GM12878 (cell line): Measurements from ENCODE around the gene KRTAP10-7. TPM values are rescaled to one million over a fixed set of nuclear protein-coding genes. Genes with fewer than 3 reads are reported as not detected.

Experiments used
- ATAC-seq: fragments of 200-7000 bp; cut with Tn5 transposase; 3 replicates; pipeline ENCODE4 v1.9.1; 2020; ENCODE audit warnings: mild to moderate bottlenecking, moderate library complexity
- BruUV-seq: library from RNA; stranded (reverse); fragments of 400-500 nt; replicated peaks from 2 replicates; lab custom pipeline; 2021; lab: Mats Ljungman, UMichigan
- CTCF ChIA-PET: fragments of 300-600 bp; sonication (Branson Sonifier 250); formaldehyde crosslinking; extraction: SDS; loops from one replicate; lab custom pipeline; 2021; ENCODE audit warnings: inconsistent platforms; lab: Yijun Ruan, JAX
- POLR2A ChIA-PET: fragments of 350-600 bp; formaldehyde crosslinking; extraction: SDS; loops from one replicate; lab custom pipeline; 2021; ENCODE audit warnings: inconsistent platforms; lab: Charles Lee
- RAD21 ChIA-PET: fragments of 300-600 bp; sonication (Branson Sonifier 250); formaldehyde crosslinking; loops from one replicate; lab custom pipeline; 2023; ENCODE audit warnings: antibody characterized with exemption; ENCODE audit not compliant: unreplicated experiment; lab: Charles Lee
- SMC1A ChIA-PET: fragments of 300-600 bp; sonication (Branson Sonifier 250); formaldehyde crosslinking; loops from one replicate; lab custom pipeline; 2023; ENCODE audit not compliant: unreplicated experiment, uncharacterized antibody; lab: Charles Lee
- DNase-seq: peaks from one replicate; pipeline ENCODE4 v3.0.0-alpha.2; 2011; ENCODE audit warnings: low read depth, low spot score
- FAIRE-seq: peaks from 3 replicates; lab custom pipeline; 2011; peaks lifted over from hg19 to GRCh38; lab: Jason Lieb, UNC
- H2AFZ ChIP-seq: 2 replicates; pipeline ENCODE4 v1.6.0; 2011; ENCODE audit warnings: low read depth, low read length, control low read depth; ENCODE audit not compliant: control insufficient read depth
- H3K27ac ChIP-seq: 2 replicates; pipeline ENCODE4 v1.5.1; 2011; ENCODE audit warnings: control low read depth; ENCODE audit not compliant: control insufficient read depth, insufficient read depth
- H3K27me3 ChIP-seq, 2 experiments: replicated peaks in 1 of 2; 2 replicates each; pipeline versions ENCODE4 v1.6.0 to v1.6.1; 2011; ENCODE audit warnings: low read length in 1 of 2; ENCODE audit not compliant: control insufficient read depth in 2 of 2, insufficient read depth in 2 of 2
- H3K36me3 ChIP-seq, 2 experiments: 2 replicates each; pipeline ENCODE4 v1.5.1; 2011; ENCODE audit warnings: low read length in 1 of 2; ENCODE audit not compliant: control insufficient read depth in 2 of 2, insufficient read depth in 2 of 2
- H3K4me1 ChIP-seq: 2 replicates; pipeline ENCODE4 v1.6.1; 2011; ENCODE audit warnings: mild to moderate bottlenecking, low read length, moderate library complexity, mixed read lengths; ENCODE audit not compliant: control insufficient read depth, insufficient read depth
- H3K4me2 ChIP-seq: 2 replicates; pipeline ENCODE4 v1.6.0; 2011; ENCODE audit warnings: control low read depth; ENCODE audit not compliant: control insufficient read depth, insufficient read depth
- H3K4me3 ChIP-seq: fragments of 200-600 bp; sonication (generic); 2 replicates; pipeline ENCODE4 v1.5.1; 2016
- H3K79me2 ChIP-seq: 2 replicates; pipeline ENCODE4 v1.6.0; 2011; ENCODE audit warnings: low read length; ENCODE audit not compliant: control insufficient read depth, insufficient read depth
- H3K9ac ChIP-seq: 2 replicates; pipeline ENCODE4 v1.8.0; 2011; ENCODE audit warnings: low read length, control low read depth, mixed read lengths; ENCODE audit not compliant: control insufficient read depth, insufficient read depth
- H3K9me3 ChIP-seq: replicated peaks from 3 replicates; pipeline ENCODE4 v1.5.1; 2011; ENCODE audit warnings: mild to moderate bottlenecking, low read length; ENCODE audit not compliant: control insufficient read depth, insufficient read depth
- H4K20me1 ChIP-seq: 2 replicates; pipeline ENCODE4 v1.6.0; 2011; ENCODE audit not compliant: control insufficient read depth, insufficient read depth
- ASH2L ChIP-seq: fragments of 300-600, 200-600 bp; sonication (generic); IDR thresholded peaks from 2 replicates; pipeline ENCODE4 v1.6.1; 2017; ENCODE audit warnings: low read depth, mild to moderate bottlenecking, borderline replicate concordance
- CBX3 ChIP-seq: fragments of 200-600 bp; sonication (generic); IDR thresholded peaks from 2 replicates; pipeline ENCODE4 v1.6.1; 2016; ENCODE audit warnings: low read depth, borderline replicate concordance
- HDAC6 ChIP-seq: fragments of 200-600 bp; sonication (generic); IDR thresholded peaks from one replicate; pipeline ENCODE4 v1.8.0; 2017; ENCODE audit warnings: antibody characterized with exemption; ENCODE audit not compliant: unreplicated experiment
- MEF2A ChIP-seq: IDR thresholded peaks from 2 replicates; pipeline ENCODE4 v1.6.1; 2011; ENCODE audit warnings: low read depth, mild to moderate bottlenecking, low read length, moderate library complexity; ENCODE audit not compliant: insufficient read depth
- NKRF ChIP-seq: fragments of 450-650 bp; conservative IDR thresholded peaks from 2 replicates; pipeline ENCODE4 v1.6.1; 2017; ENCODE audit warnings: mild to moderate bottlenecking, moderate library complexity
- RCOR1 ChIP-seq: conservative IDR thresholded peaks from 2 replicates; pipeline ENCODE4 v1.6.1; 2012; ENCODE audit warnings: low read depth, low read length, improper control_type of control experiment
- SREBF1 ChIP-seq: IDR thresholded peaks from 2 replicates; pipeline ENCODE4 v1.6.1; 2012; ENCODE audit warnings: mild to moderate bottlenecking, low read length
- YBX1 ChIP-seq: fragments of 450-650 bp; IDR thresholded peaks from 2 replicates; pipeline ENCODE4 v1.6.1; 2016; ENCODE audit warnings: antibody characterized with exemption
- ZNF217 ChIP-seq: fragments of 450-650 bp; IDR thresholded peaks from 2 replicates; pipeline ENCODE4 v1.6.1; 2017; ENCODE audit warnings: antibody characterized with exemption, mild to moderate bottlenecking
- ZNF384 ChIP-seq: IDR thresholded peaks from 2 replicates; pipeline ENCODE4 v1.6.1; 2012; ENCODE audit warnings: low read depth, mild to moderate bottlenecking, low read length, improper control_type of control experiment, borderline replicate concordance
- ZNF622 ChIP-seq: fragments of 450-650 bp; IDR thresholded peaks from 2 replicates; pipeline ENCODE4 v1.6.1; 2017; ENCODE audit warnings: mild to moderate bottlenecking, inconsistent platforms
- WGBS: methylation state at CpG from one replicate; pipeline ENCODE4 v1.1.6; 2016; ENCODE audit warnings: low lambda C conversion rate; ENCODE audit not compliant: insufficient replicate concordance, insufficient coverage; ENCODE audit errors: missing lambda C conversion rate; 5-methylcytosine and 5-hydroxymethylcytosine counted together
- in situ Hi-C: fragments of 300-500 bp; cut with MboI; formaldehyde crosslinking; loops from 9 replicates; pipeline ENCODE4 v1.14.3; 2018; ENCODE audit warnings: mixed read lengths
- intact Hi-C: fragments of 100-400 bp; cut with micrococcal nuclease; formaldehyde crosslinking; loops from one replicate; pipeline ENCODE4 v1.14.2; 2022; ENCODE audit not compliant: unreplicated experiment
- polyA plus RNA-seq, 11 experiments: library from polyadenylated mRNA; depleted of rRNA in 4 of 11; unstranded in 6 of 11; stranded (reverse) in 5 of 11; fragments of >200 nt; fragmentation: Nextera tagmentation in 4 of 11; fragmentation: Illumina TruSeq in 1 of 11; extraction: Ambion mirVana in 4 of 11; extraction: Trizol in 1 of 11; gene quantifications; 1 replicate in 1 of 11; 2 replicates in 10 of 11; pipeline versions ENCODE4 v1.2.1 to v1.2.3, GENCODE V29; 2011 to 2016; ENCODE audit warnings: inconsistent platforms in 2 of 11, missing spikeins in 2 of 11, low read depth in 1 of 11
- total RNA-seq, 4 experiments: library from RNA; depleted of rRNA in 3 of 4; stranded (reverse); fragments of >200 nt in 3 of 4; fragmentation: Illumina TruSeq in 1 of 4; extraction: Trizol in 1 of 4; gene quantifications; 2 replicates each; pipeline versions ENCODE4 v1.2.1 to v1.2.3, GENCODE V29; 2013 to 2021

KRTAP10-7 gene
- total and polyA plus RNA-seq, 10 of the 15 experiments (the other 5 are each of a cell fraction or from before 2014, with no cell fraction given): not detected

GRCh38 chr21:44603911-44604310 lies 3.5 kb downstream of the KRTAP10-7 start (continued):
- no peak for TF ChIP-seq ASH2L
- TF ChIP-seq CBX3: no peak

GRCh38 chr21:44606495-44606894 lies 6.1 kb downstream of the KRTAP10-7 start:
- H4K20me1 ChIP-seq: no peaks in the 10 kb centered on the region
- SMC1A ChIA-PET: no interaction called here
- TF ChIP-seq ZNF384 (no peak), ZNF217 (no peak), RCOR1 (no peak), NKRF (no peak), YBX1 (no peak), SREBF1 (no peak), ZNF622 (no peak), MEF2A (no peak), HDAC6 (no peak)
- ATAC-seq (no peak), DNase-seq (no peak), FAIRE-seq (no peak)
- in situ Hi-C loops (no loop called here), intact Hi-C loops (no loop called here)
- H3K4me3 ChIP-seq: no peak overlapping the region
- CTCF ChIA-PET: no interaction called here
- BruUV-seq: no TSS peak
- POLR2A ChIA-PET: no interaction called here
- no peaks in the 10 kb centered on the region for H3K36me3 ChIP-seq
- WGBS: 47% methylated on average over 4 of the region's 4 CpGs
- RAD21 ChIA-PET: no interaction called here
- no peak overlapping the region for H3K27ac ChIP-seq
- H3K4me2 ChIP-seq: no peak overlapping the region
- no peaks in the 10 kb centered on the region; the same call in 2 of the 3 replicates for H3K9me3 ChIP-seq
- no peaks in the 10 kb centered on the region for H3K79me2 ChIP-seq
- H3K27me3 ChIP-seq: no peaks in the 10 kb centered on the region
- no peak overlapping the region for H3K9ac ChIP-seq
- no peaks in the 10 kb centered on the region for H3K4me1 ChIP-seq
- H2AFZ ChIP-seq: no peak overlapping the region
